ENCODE results near the gene GAA. TPM values are rescaled to one million over a fixed set of nuclear protein-coding genes. Genes with fewer than 3 reads are reported as not detected.
A peak's percentile ranks its signal among the peaks of the same experiment; 100 is the strongest.

Gene GAA
- total RNA-seq, 1 experiment from 2014 or later = 30.3 TPM

DNA sequence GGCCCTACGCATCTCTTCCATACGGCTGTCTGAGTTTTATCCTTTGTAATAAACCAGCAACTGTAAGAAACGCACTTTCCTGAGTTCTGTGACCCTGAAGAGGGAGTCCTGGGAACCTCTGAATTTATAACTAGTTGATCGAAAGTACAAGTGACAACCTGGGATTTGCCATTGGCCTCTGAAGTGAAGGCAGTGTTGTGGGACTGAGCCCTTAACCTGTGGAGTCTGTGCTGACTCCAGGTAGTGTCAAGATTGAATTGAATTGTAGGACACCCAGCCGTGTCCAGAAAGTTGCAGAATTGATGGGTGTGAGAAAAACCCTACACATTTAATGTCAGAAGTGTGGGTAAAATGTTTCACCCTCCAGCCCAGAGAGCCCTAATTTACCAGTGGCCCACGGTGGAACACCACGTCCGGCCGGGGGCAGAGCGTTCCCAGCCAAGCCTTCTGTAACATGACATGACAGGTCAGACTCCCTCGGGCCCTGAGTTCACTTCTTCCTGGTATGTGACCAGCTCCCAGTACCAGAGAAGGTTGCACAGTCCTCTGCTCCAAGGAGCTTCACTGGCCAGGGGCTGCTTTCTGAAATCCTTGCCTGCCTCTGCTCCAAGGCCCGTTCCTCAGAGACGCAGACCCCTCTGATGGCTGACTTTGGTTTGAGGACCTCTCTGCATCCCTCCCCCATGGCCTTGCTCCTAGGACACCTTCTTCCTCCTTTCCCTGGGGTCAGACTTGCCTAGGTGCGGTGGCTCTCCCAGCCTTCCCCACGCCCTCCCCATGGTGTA lies 1.5 kb downstream of the GAA start:
- Histone ChIP-seq H2AK5ac (ENCODE audit: insufficient read length, low read length) (no peak overlapping the region), H3K14ac (ENCODE audit: insufficient read depth, low read length) (no peak overlapping the region), H3K23me2 (ENCODE audit: insufficient read length, low read depth, low read length, poor library complexity, severe bottlenecking) (peaks cover 8% of the 10 kb centered on the region), H2BK20ac (ENCODE audit: low read depth, low read length, poor library complexity, severe bottlenecking) (no peak overlapping the region), H2AFZ (ENCODE audit: low read length) (no peak overlapping the region), H3T11ph (ENCODE audit: low read length) (no peak overlapping the region), H2BK5ac (ENCODE audit: insufficient read length, low read length) (no peak overlapping the region), H3K4me2 (ENCODE audit: insufficient read depth, insufficient read length, low read length) (peak overlapping the region; percentile 47), H3K79me2 (ENCODE audit: insufficient read depth, low read length) (no peaks in the 10 kb centered on the region), H3K27me3 (ENCODE audit: insufficient read depth, low read length) (no peaks in the 10 kb centered on the region; the same call in 1 of the 2 replicates), H3K56ac (ENCODE audit: insufficient read length, low read depth, low read length) (no peak overlapping the region), H2BK15ac (ENCODE audit: low read depth, low read length) (no peak overlapping the region), H3K4ac (ENCODE audit: low read depth, low read length) (no peak overlapping the region), H4K8ac (replicated peaks; ENCODE audit: insufficient read length, low read depth, low read length) (no peak overlapping the region), H3K27ac (ENCODE audit: insufficient read length, low read depth, low read length) (no peak overlapping the region), H4K91ac (ENCODE audit: insufficient read length, low read depth, low read length) (no peak overlapping the region), H3K9ac (ENCODE audit: extremely low read depth, insufficient read length, low read length) (no peak overlapping the region), H2BK12ac (ENCODE audit: insufficient read length, low read depth, low read length) (no peak overlapping the region), H3K9me3 (ENCODE audit: control insufficient read depth, low read depth, low read length) (no peaks in the 10 kb centered on the region), H3K4me1 (ENCODE audit: insufficient read depth, low read length) (peaks cover 5% of the 10 kb centered on the region; the same call in 1 of the 2 replicates), H4K20me1 (ENCODE audit: control insufficient read depth, insufficient read depth, insufficient read length) (no peaks in the 10 kb centered on the region), H3K79me1 (ENCODE audit: insufficient read depth, low read depth, low read length, poor library complexity, severe bottlenecking) (no peaks in the 10 kb centered on the region), H2BK120ac (ENCODE audit: low read depth, low read length, poor library complexity, severe bottlenecking) (no peak overlapping the region), H3K23ac (ENCODE audit: insufficient read length, low read depth, low read length) (no peak overlapping the region), H4K5ac (ENCODE audit: insufficient read length, low read depth, low read length) (no peak overlapping the region), H3K18ac (ENCODE audit: insufficient read length, low read depth, low read length) (no peak overlapping the region)
- no peak for DNase-seq
- no CpG with 5 or more reads among the region's 15 CpGs for WGBS (ENCODE audit: extremely low coverage, insufficient read length, low lambda C conversion rate)
- Mint-ChIP-seq H3K27me3 (ENCODE audit: low read depth) (peaks cover 14% of the 10 kb centered on the region), H3K4me1 (peaks cover 18 to 30% of the 10 kb centered on the region in 2 experiments), H3K9me3 (no peaks in the 10 kb centered on the region), H3K4me3 (peak overlapping the region; percentile 82 to 89), H3K36me3 (ENCODE audit: insufficient read depth in 1 of 3, low read depth in 3 of 3) (peaks cover 0 to 7% (median 0%) of the 10 kb centered on the region in 3 experiments; a peak in 3 of 7 replicates), H3K27ac (no peak overlapping the region)
- TF ChIP-seq, protein P1, sequence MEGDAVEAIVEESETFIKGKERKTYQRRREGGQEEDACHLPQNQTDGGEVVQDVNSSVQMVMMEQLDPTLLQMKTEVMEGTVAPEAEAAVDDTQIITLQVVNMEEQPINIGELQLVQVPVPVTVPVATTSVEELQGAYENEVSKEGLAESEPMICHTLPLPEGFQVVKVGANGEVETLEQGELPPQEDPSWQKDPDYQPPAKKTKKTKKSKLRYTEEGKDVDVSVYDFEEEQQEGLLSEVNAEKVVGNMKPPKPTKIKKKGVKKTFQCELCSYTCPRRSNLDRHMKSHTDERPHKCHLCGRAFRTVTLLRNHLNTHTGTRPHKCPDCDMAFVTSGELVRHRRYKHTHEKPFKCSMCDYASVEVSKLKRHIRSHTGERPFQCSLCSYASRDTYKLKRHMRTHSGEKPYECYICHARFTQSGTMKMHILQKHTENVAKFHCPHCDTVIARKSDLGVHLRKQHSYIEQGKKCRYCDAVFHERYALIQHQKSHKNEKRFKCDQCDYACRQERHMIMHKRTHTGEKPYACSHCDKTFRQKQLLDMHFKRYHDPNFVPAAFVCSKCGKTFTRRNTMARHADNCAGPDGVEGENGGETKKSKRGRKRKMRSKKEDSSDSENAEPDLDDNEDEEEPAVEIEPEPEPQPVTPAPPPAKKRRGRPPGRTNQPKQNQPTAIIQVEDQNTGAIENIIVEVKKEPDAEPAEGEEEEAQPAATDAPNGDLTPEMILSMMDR (conservative IDR thresholded peaks at IDR 0.05) = no peak

Data from H9 (cell line).